Hematopoietic multipotent progenitor cell treated with erythropoietin and hydrocortisone succinate and interleukin-3 and kit ligand, for 17 days (in vitro differentiated cells): Measurements from ENCODE around the gene HTT-AS.
"Not testable (repeated sequence)": the region's sequence is repeated elsewhere in the genome, so short reads cannot be mapped to it uniquely, and the experiment has no call there.

Experiments
- DNase-seq: peaks from one replicate; pipeline ENCODE4 v3.0.0-alpha.2; 2015; ENCODE audit warnings: low spot score

The HTT-AS gene

DNA sequence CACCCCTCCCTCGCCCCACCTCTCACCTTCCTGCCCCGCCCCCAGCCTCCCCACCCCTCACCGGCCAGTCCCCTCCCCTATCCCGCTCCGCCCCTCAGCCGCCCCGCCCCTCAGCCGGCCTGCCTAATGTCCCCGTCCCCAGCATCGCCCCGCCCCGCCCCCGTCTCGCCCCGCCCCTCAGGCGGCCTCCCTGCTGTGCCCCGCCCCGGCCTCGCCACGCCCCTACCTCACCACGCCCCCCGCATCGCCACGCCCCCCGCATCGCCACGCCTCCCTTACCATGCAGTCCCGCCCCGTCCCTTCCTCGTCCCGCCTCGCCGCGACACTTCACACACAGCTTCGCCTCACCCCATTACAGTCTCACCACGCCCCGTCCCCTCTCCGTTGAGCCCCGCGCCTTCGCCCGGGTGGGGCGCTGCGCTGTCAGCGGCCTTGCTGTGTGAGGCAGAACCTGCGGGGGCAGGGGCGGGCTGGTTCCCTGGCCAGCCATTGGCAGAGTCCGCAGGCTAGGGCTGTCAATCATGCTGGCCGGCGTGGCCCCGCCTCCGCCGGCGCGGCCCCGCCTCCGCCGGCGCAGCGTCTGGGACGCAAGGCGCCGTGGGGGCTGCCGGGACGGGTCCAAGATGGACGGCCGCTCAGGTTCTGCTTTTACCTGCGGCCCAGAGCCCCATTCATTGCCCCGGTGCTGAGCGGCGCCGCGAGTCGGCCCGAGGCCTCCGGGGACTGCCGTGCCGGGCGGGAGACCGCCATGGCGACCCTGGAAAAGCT is at the start of gene HTT-AS, which contains the start of gene HTT:
Gene HTT-AS, minus strand, starts transcription at position 461 of the 768 bp plus-strand sequence.
Gene HTT, plus strand, starts transcription at position 604 of the 768 bp plus-strand sequence. Its CDS starts 145 bp downstream, at position 749.
- DNase-seq = peak; percentile 96

DNA sequence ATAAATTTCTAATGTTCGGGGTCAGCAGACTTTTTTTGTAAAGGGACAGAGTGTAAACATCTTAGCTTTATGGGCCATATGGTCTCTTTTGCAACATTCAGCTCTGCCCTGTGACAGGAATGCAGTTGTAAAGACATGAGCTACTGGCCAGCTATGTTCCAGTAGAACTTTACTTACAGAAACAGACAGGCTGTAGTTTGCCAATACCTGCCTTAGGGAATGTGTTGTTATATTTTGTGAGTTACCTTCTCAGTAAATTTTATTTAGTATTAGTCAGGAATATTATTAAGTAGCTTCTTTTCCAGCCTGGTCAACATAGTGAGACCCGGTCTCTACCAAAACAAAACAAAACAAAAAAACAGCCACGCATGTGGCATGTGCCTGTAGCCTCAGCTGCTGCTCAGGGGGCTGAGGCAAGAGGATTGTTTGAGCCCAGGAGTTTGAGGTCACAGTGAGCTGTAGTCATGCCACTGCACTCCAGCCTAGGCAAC is 48.9 kb upstream of the HTT-AS start:
- no peak for DNase-seq

DNA sequence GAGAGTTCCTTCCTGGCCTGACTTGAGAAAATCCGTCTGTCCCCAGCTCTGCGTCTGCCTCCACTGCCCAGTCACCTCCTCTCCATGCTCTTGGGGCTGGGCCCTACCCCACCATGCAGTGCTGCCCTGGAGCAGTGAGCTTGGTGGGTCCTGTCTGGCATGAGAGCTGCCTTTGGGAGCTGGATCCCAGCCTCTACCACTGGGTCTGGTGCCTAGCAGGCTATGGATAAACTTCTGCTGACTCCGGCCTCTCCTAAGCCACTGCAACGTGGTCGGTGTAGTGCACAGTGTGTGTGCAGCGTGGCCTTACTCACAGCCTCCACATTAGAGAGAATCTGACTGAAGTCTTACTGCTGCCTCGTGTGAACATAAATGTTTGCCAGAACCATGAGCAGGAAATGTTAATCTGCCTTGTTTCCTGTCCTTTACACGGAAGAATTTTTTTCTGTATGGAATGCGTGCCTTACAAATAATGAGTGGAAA is 47.8 kb upstream of the HTT-AS start:
- DNase-seq = no peak

DNA sequence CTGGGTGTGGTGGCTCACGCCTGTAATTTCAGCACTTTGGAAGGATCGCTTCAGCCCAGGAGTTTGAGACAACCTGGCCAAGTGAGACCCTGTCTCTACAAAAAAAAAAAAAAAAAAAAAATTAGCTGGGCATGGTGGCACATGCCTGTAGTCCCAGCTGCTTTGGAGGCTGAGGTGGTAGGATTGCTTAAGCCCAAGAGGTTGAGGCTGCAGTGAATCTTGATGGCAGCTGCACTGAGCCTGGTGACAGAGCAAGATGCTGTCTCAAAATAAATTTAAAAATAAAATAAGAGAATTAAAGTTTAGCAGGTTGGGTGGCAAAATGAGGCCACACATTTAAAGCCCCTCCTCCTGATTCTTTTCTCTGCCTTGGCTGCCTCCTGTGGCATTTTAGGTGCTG is 47.3 kb upstream of the HTT-AS start:
- no peak for DNase-seq

DNA sequence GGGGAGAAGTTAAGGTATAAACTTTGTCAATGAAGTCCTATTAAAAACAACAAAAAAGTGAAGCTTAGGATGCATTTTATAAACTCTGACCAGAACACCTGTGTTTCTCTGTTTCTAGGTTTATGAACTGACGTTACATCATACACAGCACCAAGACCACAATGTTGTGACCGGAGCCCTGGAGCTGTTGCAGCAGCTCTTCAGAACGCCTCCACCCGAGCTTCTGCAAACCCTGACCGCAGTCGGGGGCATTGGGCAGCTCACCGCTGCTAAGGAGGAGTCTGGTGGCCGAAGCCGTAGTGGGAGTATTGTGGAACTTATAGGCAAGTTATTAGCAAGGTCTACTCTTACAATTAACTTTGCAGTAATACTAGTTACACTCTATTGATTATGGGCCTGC is 46.8 kb upstream of the HTT-AS start:
- no peak for DNase-seq

DNA sequence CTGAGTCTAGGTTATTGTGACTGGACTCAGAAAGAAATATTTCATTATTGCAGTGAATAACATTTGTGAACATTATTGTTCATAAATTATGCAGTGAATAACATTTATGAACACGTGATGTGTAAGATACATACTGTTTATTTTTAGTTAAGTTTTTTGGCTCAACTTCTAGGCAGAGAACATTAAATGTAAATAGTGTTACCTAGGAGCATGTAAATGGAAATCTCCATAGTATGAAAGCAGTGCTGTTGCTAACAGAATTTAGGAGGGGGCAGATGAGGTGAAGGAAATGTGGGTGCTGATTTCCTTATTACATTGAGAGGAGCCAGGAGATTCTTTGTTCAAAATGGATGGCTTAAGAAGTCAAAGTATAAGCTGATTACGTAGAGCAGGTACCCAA is 45.1 kb upstream of the HTT-AS start:
- DNase-seq = no peak

DNA sequence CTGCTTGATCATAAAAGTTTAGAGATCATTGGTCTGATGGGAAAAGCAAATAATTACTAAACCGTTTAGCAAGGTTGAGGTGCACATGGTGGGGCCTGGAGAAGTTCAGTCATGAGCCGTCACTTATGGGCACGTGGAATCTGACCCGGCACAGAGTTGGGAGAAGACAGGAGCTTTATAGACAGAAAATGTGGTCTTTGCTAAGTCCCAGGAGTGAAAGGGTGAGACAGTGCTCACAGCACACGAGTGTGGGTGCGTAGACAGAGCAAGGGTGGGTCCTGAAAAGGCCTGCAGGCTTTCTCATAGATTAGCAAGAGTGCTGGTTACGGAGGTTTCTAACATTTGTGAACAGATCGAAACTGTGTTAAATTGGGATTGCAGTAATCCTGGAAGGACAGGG is 44.0 kb upstream of the HTT-AS start:
- no peak for DNase-seq

DNA sequence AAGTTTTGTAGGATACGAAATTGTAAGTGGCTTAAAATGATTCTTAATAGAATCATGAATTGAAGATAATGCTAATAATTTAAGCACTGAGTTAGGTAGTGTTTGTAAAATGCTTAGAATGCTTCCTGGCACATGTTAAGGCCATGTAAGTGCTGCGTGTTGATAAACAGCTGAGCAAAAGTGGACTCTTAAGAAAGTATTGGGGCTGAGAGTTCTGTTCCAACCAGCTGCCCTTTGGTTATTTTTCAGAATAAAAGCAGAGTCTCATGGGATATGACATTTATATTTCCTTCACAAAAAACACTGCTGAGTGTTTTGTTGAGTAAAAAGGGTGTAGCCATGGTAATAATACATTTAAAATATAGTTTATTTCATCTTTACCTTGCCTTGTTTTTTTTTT is 42.6 kb upstream of the HTT-AS start:
- no peak for DNase-seq

DNA sequence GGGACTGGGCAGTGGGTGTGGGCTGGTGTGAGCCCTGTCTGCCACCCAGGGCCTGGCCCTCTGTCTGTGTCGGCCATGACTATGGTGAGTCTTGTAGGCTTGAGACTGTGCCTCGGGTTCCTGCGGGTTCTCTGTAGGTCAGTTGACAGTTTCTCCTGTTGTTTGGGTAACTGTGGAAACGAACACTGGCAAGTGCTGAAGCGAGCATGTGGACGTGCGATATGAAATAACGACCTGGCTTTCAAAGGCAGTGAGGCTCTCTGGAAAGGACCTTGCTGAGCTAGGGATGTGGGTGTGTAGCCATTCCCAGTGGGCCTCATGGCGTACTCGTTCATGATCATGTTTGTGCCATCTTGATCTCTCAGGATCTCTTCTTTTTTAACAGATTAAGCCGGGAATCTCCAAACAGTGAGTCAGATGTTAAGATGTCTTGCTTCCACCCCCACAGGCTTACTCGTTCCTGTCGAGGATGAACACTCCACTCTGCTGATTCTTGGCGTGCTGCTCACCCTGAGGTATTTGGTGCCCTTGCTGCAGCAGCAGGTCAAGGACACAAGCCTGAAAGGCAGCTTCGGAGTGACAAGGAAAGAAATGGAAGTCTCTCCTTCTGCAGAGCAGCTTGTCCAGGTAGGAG is 41.4 kb upstream of the HTT-AS start:
- DNase-seq = no peak

DNA sequence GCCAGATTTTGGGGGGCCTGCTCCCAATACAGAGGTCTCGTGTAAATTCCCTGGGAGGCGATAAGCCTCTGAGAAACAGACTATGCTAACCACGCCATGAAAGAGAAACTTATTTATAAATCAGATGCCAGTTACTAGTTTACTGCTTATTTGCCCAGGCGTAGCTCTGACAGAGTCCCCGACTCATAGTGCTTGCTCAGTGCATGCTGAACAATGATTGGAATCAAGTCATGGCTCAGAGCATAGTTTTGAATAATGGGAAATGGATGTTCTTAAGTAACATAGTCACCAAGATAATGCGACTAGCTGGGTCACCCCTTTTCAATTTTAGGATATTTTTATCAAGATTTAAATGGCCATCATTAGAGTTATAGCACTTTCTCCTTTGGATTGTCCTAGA is 40.0 kb upstream of the HTT-AS start:
- DNase-seq = no peak

DNA sequence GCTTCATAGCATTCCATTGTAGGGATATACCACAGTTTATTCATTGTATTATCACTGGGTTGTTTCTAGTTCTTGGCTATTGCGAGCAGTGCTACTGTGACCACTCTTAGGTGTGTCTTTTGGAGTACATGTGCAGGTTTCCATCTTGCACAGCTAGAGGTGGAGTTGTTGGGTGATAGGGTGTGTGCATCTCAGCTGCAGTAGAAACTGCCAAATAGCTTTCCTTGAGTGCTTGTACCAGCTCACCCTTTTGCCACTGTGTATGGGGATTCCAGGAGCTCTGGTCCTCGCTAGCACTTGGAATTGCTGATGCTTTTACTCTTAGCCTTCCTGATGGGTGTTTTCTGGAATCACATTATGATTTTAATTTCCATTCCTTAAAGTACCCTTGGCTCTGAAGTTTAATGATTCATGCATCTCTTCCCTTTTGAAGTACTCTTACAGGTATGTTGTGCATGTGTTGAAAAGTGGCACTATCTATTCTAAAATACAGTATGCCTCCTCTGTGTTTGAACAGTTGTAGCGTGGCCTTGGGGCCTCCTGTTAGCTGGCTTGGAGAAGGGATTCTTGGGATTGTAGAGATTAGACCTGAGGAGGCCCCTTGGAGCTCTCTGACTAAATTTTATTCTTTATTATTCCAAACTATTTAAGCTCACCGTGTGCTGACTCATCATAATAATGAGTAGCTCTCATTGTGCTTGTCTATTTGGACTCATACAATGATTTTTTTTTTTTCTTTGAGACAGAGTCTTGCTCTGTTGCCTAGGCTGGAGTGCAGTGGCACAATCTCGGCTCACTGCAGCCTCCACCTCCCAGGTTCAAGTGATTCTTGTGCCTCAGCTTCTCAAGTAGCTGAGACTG is 38.5 kb upstream of the HTT-AS start:
- no peak for DNase-seq

DNA sequence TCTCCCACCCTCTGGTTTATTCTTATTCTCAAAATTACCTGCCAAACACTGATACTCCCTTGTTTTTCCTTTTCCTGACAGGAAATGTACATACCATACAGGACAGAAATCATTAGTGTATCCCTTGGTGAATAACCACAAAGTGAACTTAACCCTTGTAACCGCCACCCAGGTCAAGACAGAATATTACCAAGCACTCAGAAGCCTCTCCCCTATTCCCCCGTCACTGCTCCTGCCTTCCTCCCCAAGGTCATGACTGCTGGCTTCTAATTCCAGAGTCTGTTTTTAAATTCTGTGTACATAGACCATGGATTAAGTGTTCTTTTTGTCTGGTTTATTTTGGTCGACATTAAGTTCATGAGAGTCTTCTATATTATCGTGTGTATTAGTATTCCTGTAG is 37.9 kb upstream of the HTT-AS start:
- DNase-seq = no peak

DNA sequence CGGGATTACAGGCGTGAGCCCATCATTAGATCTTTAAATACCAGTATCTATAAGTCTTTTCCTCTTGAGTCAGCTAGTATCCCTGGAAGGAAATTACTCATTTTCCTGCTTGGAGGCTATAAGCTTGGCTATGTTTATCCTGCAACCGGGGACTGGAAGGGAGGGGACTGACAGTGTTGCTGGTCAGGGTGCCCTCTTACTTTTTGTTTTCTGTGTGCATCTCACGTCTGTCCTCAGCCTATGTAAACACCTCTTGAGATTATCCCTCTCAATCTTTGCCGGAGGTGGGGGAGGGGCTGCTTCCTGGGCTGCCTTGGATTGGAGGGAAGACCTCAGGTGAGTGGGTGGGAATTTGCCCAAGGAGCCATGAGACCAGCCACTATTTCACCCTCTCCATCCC is 37.1 kb upstream of the HTT-AS start:
- DNase-seq = no peak

DNA sequence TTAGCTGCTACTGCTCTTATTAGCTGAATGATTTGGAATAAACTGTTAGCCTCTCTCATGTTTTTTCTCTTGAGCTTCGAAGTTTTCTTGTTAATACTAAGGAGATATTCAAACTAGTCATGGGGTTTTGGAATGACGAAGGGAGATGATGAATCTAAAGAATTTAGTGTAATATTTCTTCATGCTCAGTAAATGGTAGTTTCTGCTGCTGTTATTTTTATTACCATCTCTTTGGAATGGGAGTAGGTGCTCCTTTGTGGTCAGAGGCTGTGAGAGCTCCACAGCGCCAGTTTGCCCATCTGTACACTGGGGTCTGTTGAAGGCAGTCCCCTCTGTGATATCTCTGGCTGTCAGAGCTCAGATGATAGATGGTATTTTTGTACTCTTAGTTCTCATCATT is 33.9 kb upstream of the HTT-AS start:
- no peak for DNase-seq

DNA sequence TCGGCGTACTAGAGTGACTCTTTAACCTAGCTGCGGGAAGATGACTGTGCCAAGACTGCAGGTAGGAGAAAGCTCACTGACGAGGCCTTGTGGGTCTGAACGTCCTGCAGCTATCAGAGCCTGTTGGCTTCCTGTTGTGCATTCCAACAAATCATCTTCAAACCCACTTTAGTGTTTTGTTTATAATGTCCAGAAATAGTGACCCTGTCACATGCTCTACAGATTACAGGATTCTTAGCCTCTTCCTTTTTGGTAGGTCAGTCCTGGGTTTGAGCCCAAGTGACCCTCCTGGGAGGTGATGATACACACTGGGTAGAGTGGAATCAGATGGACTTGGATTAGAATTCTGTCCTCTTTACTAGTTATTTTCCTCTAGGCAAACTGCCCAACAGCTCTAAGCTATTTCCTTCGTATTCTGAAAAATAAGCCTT is 33.4 kb upstream of the HTT-AS start:
- no peak for DNase-seq

DNA sequence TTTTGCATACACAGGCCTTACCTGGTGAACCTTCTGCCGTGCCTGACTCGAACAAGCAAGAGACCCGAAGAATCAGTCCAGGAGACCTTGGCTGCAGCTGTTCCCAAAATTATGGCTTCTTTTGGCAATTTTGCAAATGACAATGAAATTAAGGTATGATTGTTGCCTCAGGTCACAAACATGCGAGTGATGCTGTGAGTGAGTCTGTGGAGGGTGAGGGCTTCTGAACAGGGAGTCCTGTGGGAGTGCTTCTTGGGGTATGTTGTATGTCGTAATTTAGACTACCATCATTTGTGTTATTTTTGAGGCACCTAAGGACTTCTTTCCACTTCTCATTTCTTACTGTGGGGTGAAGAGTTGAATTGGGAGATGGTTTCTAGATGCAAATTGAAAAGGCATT is 32.9 kb upstream of the HTT-AS start:
- DNase-seq = no peak

DNA sequence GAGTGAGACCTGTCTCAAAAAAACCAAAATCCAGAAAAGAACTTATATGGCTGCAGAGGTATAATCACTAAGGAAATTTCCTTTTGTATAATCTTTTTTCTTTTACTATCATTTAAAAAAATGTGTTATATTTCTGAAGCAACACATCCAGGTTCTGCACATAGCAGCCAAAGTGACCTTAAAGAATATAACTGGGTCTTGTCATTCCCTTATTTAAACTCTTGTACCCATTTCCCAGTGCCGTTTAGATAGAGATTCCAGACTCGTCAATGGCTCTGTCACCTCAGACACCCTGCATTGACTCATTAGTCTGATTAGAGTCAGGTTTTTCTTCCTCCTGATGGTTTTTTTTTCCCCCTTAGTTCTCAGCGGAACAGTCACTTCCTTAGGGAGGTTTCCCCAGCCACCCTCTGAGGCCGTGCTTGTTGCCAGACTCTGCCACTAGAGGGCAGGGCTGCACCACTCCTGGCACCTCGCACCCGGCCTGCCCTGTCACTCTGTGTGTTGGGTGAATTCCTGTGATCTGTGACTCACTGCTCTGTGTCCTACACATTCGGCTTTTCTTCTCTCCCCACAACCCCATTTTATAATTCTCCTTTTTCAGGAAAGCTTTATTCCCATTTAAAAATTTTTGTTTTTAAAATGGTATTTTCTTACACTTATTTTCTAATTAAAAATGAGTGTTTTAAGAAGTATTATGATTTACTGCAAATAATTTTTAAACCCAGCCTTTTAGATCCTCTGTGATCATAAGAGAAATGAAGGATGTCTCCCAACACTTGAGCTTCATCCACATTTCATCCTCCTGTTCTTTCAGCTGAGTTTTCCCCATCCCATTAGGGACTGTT is 32.2 kb upstream of the HTT-AS start:
- DNase-seq = peak; percentile 86

DNA sequence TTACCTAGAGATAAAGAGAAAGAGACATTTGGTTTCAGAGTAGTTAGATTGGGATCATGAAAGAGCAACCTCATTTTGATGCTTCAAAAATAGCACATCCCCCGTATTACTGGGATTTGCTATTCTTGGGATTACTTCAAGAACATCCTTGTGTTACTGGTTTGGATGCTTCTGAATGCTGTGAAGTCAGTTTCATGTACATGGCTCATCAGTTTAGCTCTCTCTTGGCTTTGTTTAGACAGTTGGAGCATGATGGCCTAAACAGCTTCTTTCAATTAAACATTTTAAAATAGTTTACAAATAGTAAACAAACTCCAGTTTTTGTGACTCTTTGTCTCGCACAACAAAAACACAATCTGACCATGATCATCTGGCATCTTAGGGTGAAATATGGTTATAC is 24.0 kb upstream of the HTT-AS start:
- no peak for DNase-seq

DNA sequence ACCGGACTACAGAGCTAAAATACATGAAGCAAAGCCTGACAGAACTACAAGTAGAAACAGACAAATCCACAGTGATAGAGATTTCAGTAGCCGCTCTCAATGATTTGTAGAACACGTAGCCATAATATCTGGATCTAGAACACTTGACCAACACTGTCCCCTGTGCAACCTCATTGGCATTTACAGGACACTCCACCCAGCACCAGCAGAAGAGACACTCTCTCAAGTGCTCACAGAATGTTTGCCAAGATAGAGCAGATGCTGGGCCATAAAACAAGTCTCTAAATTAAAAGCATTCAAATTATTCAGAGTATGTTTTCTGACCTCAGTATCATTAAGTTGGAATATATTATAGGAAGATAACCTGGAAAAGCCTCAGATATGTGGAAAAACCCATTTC is 21.9 kb upstream of the HTT-AS start:
- no peak for DNase-seq

DNA sequence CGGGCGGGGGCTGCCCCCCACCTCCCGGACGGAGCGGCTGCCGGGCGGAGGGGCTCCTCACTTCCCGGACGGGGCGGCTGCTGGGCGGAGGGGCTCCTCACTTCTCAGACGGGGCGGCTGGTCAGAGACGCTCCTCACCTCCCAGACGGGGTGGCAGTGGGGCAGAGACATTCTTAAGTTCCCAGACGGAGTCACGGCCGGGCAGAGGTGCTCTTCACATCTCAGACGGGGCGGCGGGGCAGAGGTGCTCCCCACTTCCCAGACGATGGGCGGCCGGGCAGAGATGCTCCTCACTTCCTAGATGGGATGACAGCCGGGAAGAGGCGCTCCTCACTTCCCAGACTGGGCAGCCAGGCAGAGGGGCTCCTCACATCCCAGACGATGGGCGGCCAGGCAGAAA is 20.4 kb upstream of the HTT-AS start:
- not testable (repeated sequence) for DNase-seq

DNA sequence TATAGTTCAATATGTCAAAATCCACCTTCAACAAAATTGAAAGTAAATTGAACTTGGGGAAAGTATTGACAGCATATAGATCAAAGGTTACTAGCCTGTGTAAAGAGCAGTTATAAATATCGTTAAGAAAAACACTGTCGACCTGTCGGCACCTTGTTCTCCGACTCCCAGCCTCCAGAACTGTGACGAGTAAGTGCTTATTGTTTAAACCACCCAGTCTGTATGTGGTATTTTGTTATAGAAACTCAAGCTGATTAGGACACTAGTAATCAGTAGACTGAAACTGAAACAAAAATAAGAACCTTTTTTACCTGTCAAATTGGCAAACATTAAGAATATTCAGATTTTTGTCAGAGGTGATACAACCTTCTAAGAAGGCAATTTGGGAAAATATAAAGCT is 17.1 kb upstream of the HTT-AS start:
- no peak for DNase-seq
